Pulmonary artery endothelial cell (primary cell): ENCODE results near the gene PPP1R15A. TPM values are rescaled to one million over a fixed set of nuclear protein-coding genes. Genes with fewer than 3 reads are reported as not detected.
"Not testable (repeated sequence)": the region's sequence is repeated elsewhere in the genome, so short reads cannot be mapped to it uniquely, and the experiment has no call there.

Experiments used
- DNase-seq: peaks from one replicate; pipeline ENCODE4 v3.0.0-alpha.2; 2011; ENCODE audit warnings: low read depth, low spot score
- total RNA-seq: library from RNA; depleted of rRNA; stranded (reverse); fragments of >200 nt; gene quantifications from 2 replicates; pipeline ENCODE4 v1.2.3, GENCODE V29; 2014

PPP1R15A gene
- total RNA-seq, 1 donor from 2014 or later = 32.3 TPM

DNA sequence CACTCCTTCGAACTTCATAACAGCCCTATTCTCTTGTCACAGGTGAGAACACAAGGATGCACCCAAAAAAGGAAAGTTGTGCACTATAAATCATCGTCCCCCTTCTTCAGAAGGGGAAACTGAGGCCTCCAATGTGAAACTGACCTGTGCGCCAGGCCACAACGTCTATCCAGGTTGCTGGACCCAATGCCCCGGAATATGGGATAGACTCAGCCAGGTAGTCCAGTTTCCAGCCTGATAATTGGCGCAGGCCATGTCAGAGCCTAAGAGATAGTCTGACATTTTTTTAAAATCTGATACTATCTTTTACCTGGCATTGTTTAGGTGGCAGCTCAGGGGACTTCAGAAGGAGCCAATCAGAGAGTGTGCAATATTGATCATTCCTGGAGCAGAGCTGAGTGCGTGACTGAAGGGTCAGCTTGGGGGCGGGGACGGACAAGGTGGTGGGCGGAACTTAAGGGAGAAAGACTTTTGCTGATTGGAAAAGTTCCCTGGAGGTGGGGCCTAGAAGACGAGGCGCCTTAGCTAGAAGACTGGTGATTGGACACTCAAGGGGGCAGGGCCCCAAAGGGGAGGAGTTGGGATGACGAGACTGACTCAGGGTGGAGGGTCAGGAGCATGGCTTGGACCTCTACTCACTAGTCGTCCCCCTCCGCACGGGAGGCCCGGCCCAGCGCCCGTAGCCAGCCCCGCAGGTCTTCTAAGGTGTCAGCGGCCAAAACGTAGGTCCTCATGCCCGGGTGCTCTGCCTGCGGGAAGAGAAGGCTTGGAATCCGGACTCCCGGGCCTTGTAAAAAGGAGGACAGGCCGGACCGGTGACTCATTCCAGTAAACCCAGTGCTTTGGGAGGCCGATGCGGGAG lies 12.3 kb upstream of the PPP1R15A start:
- no peak for DNase-seq

DNA sequence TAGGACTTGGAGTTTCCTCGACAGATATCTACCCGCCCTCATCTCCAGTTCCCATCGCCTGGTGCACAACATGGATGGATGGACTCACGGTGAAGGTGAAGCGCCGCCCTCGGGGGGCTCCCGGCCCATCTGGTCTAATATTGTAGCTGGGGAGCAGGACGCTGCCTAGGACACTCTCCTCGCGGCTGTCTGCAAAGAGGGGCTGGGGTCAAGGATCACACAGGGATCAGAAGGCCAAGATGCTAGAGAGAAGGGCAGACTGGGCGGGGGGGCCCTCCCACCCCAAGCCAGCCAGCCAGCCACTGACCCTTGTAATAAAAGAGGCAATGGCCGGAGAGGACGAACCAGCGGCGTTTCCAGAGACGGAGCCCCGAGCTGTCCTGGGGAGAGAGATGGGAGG lies 10.9 kb upstream of the PPP1R15A start:
- DNase-seq = no peak

DNA sequence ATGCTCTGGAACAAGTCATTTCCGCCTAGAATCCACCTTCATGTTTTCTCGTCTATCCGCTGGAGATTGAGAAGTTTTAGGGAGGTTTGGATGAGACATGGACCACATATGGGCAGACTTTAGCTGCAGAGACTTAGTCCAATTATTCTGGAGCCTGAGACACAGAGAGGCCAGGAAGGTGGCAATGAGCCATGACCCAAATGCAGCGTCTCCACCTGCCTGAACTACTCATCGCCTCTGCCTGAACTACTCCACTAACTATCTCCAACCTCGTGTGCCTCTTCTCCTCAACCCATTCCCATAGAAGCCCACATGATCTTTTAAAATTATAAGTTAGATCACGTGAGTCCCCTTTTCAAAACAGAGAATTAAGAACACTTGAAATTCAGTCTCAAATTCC lies 9.4 kb upstream of the PPP1R15A start:
- DNase-seq = no peak

DNA sequence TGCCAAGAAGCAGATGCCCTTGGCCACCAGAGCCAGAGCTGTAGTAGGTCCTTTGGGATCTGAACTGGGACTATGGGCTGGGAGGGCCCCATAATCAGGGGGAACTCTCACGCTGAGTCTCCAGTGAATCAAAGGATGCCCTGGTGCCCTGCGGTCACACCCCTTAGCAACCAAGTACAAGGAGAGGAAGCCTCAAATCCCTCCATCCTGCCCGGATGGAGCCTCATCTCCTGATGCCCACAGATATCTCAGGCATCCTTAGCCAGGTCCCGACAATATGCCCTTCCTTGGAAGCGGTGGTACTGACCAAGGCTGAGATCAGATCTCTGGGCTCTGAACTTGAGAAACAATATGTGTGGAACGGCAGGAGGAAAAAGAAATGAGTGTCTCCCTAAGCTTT lies 5.5 kb upstream of the PPP1R15A start:
- DNase-seq = no peak

DNA sequence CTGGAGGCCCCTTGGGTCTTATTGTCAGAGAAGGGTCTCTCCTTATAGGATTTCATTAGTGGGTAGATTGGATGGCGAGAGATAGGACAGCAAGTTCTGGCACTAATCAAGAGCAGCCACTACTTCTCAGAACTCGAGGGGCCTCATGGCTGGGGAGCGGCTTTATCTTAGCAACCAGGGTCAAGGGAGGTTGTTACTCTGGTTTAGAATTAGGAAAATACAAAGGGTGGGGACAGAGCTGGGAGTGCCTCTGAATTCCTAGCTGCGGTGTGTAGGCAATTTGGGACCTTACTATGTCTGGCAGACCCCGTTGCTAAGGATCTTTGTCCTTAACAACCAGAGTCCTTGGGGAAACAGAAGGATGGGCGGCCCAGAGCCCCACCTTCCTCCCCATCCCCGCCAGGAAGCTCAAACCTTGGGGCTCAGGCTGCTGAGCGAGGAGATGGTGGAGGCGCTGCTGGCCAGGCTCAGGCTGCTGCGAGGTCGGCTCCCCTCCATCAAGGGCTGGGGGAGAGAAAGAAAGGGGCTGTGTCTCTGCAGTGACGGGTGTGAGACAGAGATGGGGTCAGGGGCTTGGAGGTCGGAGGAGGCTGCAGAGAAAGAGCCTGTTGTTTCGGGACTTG lies 5.0 kb upstream of the PPP1R15A start:
- no peak for DNase-seq

DNA sequence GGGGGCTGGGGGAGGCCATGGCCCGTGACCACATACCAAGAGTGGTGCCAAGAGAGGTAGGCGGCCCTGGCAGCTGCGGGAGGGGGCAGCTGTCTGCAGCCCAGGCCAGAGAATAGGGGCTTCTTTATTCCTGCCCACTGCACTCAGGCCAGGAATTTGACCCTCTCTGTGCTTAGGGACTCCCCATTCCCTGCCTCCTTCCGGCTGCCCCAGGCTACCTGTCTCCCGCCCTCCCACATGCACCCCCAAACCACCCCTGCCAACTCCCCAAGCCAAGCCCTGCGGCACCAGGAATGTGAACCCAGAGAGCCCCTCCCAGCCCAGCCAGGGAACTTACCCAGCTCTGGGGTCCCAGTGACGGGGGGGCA lies 4.5 kb upstream of the PPP1R15A start:
- no peak for DNase-seq

DNA sequence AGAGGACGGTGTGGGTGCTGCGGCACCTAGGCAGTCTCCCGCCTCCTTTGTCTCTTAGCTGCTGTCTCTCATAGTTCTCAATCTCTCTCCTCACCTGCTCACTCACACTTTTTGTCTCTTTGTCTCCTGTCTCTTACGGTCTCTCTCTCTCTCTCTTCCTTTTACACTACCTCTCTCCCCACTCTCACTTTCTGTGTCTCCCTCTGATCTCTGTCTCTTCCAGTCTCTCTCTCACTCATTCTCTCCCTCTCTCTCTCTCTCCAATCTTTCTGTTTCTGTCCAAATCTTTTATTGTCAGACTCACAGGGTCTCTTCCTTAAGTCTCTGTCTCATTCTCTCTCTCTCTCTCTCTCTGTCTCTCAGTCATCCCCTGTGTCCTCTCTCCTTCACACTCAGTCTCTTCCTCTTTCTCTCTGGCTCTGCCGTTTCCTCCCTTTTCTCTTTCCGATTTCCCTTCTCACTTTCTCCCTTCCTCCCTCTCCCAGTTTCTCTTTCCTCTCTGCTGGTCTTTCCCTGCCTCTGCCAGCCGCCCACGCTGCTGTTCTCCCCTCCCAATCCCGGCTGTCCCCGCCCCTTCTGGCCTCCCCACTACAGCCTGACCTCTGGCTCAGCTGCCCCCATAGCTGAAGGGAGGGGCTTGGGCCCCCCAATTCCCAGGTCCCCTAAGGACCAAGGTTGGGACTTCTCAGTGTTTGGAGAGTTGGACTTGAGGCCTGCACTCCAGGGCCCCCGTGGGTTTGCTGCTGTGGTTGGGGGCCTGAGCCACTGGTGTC lies 3.9 kb upstream of the PPP1R15A start, which contains the start of gene PLEKHA4:
Gene PLEKHA4, minus strand, starts transcription at position 504 of the 773 bp plus-strand sequence. CDS start 997 bp downstream, outside the sequence.
- DNase-seq = no peak

DNA sequence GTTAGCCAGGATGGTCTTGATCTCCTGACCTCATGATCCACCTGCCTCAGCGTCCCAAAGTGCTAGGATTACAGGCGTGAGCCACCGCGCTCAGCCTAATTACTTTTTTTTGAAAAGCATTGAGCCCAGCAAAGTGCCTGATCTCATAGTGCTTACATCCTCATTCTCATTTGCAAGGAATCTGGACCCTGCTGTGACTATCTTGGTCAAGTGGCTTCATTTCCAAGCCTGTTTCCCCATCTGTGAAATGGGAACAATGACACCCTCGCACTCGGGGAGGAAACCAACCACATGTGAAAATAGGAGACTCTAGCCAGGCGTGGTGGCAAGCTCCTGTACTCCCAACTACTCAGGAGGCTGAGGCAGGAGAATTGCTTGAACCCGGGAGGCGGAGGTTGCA lies 2.2 kb upstream of the PPP1R15A start:
- no peak for DNase-seq

DNA sequence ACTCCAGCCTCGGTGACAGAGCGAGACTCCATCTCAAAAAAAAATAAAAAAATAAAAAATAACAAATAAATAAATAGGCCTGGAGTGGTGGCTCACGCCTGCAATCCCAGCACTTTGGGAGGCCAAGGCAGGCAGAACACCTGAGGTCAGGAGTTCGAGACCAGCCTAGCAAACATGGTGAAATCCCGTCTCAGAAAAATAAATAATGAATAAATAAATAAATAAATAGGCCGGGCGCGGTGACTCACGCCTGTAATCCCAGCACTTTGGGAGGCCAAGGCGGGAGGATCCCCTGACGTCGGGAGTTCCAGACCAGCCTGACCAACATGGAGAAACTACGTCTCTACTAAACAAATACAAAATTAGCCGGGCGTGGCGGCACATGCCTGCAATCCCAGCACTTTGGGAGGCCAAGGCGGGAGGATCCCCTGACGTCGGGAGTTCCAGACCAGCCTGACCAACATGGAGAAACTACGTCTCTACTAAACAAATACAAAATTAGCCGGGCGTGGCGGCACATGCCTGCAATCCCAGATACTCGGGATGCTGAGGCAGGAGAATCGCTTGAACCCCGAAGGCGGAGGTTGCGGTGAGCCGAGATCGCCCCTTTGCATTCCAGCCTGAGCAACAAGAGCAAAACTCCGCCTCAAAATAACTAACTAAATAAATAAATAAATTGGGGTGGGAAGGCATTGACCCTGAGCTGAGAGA lies 595 bp upstream of the PPP1R15A start:
- DNase-seq = not testable (repeated sequence)

DNA sequence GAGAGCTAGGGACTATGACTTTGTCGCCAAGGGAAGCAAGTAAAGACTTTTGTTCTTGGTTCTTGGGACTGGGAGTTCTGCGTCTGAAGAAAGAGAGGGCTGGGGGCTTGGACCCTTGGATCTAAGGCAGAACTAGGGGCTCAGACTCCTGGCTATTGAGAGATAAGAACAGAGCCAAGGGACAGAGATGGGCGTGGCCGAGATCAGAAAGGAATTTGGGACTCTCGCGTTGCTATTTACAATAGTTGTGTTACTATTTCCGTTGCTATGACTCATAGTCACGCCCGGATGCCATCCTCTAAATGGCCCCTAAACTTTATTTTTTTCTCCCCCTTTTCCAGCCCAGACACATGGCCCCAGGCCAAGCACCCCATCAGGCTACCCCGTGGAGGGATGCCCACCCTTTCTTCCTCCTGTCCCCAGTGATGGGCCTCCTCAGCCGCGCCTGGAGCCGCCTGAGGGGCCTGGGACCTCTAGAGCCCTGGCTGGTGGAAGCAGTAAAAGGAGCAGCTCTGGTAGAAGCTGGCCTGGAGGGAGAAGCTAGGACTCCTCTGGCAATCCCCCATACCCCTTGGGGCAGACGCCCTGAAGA lies 759 bp downstream of the PPP1R15A start:
- peak; percentile 87 for DNase-seq

DNA sequence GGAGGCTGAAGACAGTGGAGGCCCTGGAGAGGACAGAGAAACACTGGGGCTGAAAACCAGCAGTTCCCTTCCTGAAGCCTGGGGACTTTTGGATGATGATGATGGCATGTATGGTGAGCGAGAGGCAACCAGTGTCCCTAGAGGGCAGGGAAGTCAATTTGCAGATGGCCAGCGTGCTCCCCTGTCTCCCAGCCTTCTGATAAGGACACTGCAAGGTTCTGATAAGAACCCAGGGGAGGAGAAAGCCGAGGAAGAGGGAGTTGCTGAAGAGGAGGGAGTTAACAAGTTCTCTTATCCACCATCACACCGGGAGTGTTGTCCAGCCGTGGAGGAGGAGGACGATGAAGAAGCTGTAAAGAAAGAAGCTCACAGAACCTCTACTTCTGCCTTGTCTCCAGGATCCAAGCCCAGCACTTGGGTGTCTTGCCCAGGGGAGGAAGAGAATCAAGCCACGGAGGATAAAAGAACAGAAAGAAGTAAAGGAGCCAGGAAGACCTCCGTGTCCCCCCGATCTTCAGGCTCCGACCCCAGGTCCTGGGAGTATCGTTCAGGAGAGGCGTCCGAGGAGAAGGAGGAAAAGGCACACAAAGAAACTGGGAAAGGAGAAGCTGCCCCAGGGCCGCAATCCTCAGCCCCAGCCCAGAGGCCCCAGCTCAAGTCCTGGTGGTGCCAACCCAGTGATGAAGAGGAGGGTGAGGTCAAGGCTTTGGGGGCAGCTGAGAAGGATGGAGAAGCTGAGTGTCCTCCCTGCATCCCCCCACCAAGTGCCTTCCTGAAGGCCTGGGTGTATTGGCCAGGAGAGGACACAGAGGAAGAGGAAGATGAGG lies 1.5 kb downstream of the PPP1R15A start:
- DNase-seq = no peak

DNA sequence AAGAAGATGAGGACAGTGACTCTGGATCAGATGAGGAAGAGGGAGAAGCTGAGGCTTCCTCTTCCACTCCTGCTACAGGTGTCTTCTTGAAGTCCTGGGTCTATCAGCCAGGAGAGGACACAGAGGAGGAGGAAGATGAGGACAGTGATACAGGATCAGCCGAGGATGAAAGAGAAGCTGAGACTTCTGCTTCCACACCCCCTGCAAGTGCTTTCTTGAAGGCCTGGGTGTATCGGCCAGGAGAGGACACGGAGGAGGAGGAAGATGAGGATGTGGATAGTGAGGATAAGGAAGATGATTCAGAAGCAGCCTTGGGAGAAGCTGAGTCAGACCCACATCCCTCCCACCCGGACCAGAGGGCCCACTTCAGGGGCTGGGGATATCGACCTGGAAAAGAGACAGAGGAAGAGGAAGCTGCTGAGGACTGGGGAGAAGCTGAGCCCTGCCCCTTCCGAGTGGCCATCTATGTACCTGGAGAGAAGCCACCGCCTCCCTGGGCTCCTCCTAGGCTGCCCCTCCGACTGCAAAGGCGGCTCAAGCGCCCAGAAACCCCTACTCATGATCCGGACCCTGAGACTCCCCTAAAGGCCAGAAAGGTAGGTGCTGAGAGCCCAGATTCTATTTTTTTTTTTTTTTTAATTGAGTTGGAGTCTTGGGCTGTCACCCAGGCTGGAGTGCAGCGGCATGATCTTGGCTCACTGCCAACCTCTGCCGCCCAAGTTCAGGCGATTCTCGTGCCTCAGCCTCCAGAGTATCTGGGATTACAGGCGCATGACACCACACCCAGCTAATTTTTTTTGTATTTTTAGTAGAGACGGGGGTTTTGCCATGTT lies 2.3 kb downstream of the PPP1R15A start:
- DNase-seq = no peak

DNA sequence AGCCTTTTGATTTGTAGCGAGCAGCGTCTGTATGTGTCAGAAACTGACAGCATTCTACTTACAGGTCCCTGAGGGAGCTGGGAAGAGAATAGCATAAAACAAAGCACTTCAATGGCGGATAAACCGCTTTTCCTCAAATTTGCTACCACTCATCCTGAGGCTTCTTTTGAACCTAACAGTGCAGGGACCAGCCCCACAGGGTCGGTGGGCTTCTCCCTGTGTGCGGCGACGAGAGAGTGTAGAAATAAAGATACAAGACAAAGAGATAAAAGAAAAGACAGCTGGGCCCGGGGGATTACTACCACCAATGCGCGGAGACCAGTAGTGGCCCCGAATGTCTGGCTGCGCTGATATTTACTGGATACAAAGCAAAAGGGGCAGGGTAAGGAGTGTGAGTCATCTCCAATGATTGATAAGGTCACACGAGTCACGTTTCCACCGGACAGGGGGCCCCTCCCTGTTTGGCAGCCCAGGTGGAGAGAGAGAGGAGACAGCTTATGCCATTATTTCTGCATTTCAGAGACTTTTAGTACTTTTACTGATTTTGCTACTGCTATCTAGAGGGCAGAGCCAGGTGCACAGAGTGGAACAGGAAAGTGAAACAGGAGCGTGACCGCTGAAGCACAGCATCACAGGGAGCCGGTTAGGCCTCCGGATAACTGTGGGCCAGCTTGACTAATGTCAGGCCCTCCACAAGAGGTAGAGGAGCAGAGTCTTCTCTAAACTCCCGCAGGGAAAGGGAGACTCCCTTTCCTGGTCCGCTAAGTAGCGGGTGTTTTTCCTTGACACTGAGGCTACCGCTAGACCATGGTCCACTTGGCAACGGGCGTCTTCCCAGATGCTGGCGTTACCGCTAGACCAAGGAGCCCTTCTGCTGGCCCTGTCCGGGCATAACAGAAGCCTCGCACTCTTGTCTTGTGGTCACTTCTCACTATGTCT lies 4.1 kb downstream of the PPP1R15A start:
- not testable (repeated sequence) for DNase-seq

DNA sequence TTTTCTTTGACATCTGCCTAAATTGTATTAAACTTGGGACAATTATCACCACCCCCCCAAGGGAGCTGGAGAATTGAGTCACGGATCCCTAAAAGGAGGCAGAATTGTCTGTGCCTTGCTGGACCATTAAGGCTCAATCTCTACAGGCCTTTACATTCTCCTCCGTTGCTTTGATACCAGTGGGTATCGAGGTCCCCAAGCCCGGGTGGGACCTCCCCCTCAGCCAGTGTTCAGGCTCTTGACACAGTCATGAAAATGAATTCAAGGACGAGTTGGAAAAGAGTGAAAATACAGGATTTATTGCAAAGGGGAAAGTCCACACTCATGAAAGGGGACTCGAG lies 5.6 kb downstream of the PPP1R15A start:
- DNase-seq = no peak

DNA sequence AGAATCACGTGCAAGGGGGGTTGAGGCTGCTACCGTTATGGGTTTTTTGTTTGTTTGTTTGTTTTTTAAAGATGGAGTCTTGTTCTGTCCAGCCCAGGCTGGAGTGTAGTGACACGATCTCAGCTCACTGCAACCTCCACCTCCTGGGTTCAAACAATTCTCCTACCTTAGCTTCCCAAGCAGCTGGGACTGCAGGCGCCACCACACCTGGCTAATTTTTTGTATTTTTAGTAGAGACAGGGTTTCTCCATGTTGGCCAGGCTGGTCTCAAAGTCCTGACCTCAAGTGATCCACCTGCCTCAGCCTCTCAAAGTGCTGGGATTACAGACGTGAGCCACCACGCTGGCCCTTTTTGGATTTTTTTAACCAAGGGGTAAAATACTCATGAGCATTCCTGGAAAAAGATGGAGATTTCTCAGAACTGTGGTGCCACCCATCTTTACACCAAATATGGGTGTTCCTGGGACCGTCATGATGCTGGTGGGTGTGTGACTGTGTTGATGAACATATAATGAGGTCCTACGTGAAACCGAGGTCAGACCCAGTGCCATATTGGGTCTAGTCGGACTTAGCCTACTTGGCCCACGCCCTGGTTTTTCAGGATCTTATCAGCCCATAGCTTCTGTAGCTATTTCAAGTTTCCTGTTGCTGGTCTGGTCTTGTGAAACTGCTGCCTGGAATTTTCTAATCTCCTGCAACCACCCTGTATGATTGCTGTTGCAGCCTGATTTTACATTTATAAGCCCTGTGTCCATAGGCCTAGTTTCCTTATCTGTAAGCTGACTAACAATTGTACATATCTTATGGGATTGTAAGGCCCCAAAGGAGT lies 6.2 kb downstream of the PPP1R15A start:
- DNase-seq = peak; percentile 49

DNA sequence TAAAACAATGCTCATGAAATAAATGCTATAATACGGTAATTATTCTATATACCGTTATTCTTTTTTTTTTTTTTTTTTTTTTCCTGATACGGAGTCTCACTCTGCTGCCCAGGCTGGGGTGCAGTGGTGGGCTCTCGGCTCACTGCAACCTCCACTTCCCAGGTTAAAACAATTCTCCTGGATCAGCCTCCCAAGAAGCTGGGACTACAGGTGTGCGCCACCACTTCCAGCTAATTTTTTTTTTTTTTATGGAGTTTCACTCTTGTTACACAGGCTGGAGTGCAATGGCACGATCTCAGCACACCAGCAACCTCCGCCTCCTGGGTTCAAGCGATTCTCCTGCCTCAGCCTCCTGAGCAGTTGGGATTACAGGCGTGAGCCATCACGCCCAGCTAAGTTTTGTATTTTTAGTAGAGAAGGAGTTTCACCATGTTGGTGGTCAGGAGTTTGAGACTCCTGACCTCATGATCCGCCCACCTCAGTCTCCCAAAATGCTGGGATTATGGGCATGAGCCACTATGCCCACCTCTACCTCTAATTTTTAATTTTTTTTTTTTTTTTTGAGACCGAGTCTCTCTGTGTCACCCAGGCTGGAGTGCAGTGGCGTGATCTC lies 6.9 kb downstream of the PPP1R15A start:
- DNase-seq = no peak

DNA sequence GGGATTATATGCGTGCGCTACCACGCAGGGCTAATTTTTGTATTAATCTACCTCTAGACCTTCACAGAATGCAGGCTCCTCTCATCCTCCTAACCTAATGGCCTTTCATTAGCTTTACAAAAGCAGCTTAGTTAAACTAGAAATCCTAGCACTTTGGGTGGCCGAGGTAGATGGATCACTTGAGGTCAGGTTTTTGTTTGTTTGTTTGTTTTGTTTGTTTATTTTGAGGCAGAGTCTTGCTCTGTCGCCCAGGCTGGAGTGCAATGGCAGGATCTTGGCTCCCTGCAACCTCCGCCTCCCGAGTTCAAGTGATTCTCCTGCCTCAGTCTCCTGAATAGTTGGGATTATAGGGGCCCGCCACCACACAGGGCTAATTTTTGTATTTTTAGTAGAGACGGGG lies 7.5 kb downstream of the PPP1R15A start:
- not testable (repeated sequence) for DNase-seq
